CD4-positive, alpha-beta T cell treated with Interferon gamma for 1 hour (primary cell): ENCODE data around the gene PTGS1.
"Not testable (repeated sequence)": the region's sequence is repeated elsewhere in the genome, so short reads cannot be mapped to it uniquely, and the experiment has no call there.

ENCODE experiments used
- DNase-seq: peaks from one replicate; pipeline ENCODE4 v3.0.0-alpha.2; 2020

The PTGS1 gene

GRCh38 chr9:122347348-122348287 is 23.2 kb upstream of the PTGS1 start:
- no peak for DNase-seq

- no peak for DNase-seq
Observed at GRCh38 chr9:122348288-122348777, 22.5 kb upstream of the PTGS1 start.

- DNase-seq, result no peak
Observed at GRCh38 chr9:122348791-122349190, 22.0 kb upstream of the PTGS1 start.

GRCh38 chr9:122349201-122349600 is 21.6 kb upstream of the PTGS1 start:
- DNase-seq, result no peak

- peak; percentile 72 for DNase-seq
Observed at GRCh38 chr9:122350577-122351355, 20.1 kb upstream of the PTGS1 start.

- DNase-seq, result no peak
Observed at GRCh38 chr9:122354536-122355199, 16.2 kb upstream of the PTGS1 start.

GRCh38 chr9:122355336-122355875 is 15.4 kb upstream of the PTGS1 start:
- DNase-seq, result no peak

GRCh38 chr9:122356627-122357026 is 14.2 kb upstream of the PTGS1 start:
- no peak for DNase-seq

- DNase-seq, result no peak
Observed at GRCh38 chr9:122360891-122361290, 9.9 kb upstream of the PTGS1 start.

GRCh38 chr9:122363131-122363530 is 7.7 kb upstream of the PTGS1 start:
- not testable (repeated sequence) for DNase-seq

GRCh38 chr9:122364117-122364782 is 6.6 kb upstream of the PTGS1 start:
- DNase-seq, result no peak

GRCh38 chr9:122364783-122365150 is 6.1 kb upstream of the PTGS1 start:
- no peak for DNase-seq

GRCh38 chr9:122366074-122366660 is 4.7 kb upstream of the PTGS1 start:
- no peak for DNase-seq

GRCh38 chr9:122367065-122367464 is 3.8 kb upstream of the PTGS1 start:
- DNase-seq, result no peak

GRCh38 chr9:122367774-122368460 is 2.9 kb upstream of the PTGS1 start:
- no peak for DNase-seq

- DNase-seq, result no peak
Observed at GRCh38 chr9:122368642-122369041, 2.2 kb upstream of the PTGS1 start.

- peak; percentile 17 for DNase-seq
Observed at GRCh38 chr9:122370303-122370702, 521 bp upstream of the PTGS1 start.

GRCh38 chr9:122371846-122372245 is 1.0 kb downstream of the PTGS1 start:
- no peak for DNase-seq

GRCh38 chr9:122372856-122373845 is 2.3 kb downstream of the PTGS1 start:
- no peak for DNase-seq

GRCh38 chr9:122374885-122375420 is 4.1 kb downstream of the PTGS1 start:
- no peak for DNase-seq
